ENCODE results near the gene KRT83.

The KRT83 gene

GRCh38 chr12:52358575-52359350, 37.6 kb upstream of the KRT83 start:
- TF ChIP-seq, protein P1, sequence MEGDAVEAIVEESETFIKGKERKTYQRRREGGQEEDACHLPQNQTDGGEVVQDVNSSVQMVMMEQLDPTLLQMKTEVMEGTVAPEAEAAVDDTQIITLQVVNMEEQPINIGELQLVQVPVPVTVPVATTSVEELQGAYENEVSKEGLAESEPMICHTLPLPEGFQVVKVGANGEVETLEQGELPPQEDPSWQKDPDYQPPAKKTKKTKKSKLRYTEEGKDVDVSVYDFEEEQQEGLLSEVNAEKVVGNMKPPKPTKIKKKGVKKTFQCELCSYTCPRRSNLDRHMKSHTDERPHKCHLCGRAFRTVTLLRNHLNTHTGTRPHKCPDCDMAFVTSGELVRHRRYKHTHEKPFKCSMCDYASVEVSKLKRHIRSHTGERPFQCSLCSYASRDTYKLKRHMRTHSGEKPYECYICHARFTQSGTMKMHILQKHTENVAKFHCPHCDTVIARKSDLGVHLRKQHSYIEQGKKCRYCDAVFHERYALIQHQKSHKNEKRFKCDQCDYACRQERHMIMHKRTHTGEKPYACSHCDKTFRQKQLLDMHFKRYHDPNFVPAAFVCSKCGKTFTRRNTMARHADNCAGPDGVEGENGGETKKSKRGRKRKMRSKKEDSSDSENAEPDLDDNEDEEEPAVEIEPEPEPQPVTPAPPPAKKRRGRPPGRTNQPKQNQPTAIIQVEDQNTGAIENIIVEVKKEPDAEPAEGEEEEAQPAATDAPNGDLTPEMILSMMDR (IDR thresholded peaks at IDR 0.05): no peak

DNA sequence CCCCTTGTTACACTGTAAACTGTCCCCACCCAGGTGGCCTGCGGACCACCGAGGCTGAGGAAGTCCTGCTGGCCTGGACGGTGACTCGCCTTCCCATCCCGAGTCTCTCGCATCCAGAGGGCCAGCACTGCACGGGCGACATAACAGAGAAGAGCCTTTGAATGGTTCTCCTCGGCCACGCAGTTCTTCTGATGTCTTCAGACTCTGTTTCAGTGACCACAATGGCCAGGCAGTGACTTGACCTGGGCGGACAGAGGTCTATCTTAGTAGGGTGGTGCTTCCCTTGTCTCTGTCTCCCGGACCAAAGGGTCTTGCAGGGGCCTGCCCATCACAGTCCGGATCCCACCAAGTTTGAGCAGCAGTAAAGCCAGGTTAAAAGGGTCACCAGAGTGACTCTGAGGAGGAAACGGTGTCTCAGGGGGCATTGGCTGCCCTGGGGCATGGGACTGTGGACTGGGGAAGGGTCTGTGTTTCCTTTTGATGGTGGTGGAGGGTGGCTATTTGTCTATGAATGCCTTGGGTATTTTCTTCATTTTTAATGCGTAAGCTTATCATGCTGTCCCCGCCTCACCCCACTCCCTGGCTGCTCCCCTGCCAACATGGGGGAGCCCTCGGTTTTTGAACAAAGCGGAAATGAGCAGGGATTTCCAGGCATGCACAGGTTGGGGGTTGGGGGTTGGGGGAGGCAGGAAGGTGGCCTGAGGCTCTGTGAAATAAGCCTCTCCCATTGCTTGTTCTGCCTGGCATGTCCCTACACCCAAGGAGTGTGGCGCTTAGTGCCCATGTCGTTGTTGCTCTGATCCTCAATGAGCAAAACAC, 35.8 kb upstream of the KRT83 start:
- TF ChIP-seq, protein P1 (IDR thresholded peaks at IDR 0.05): no peak

DNA sequence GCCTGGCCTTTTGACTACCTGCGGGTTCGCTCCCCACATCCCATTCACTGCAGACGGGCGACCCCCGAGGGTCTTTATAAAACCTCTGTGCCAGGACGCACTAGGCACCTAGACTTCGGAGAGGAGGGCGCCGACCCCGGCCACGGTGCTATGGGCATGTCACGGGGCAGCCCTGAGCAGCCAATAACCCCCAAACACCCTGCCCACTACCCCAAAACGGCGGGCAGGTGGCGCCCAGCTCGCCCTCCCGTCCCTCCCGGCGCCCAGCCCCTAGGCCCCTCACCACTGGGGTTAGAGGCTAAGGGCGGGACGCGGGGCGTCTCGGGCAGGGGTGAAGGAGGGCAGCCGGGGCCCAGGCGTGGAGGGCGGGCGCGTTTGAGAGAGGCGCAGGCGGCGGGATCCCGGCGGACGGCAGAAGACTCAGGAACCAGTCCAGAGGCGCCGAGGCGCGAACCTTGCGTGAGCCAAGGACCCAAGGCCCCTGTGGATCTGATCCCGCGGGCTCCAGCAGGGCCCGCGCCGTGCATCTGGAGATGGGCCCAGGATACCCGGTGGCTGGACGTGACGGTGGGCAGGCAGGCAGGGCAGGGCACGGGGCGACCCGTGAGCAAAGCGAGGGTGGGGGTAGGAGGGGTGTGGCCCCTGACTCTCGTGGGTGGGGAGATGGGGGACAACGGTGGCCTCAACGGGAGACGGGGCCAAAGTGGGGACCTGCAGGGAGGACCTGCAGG, 35.0 kb upstream of the KRT83 start:
- TF ChIP-seq, protein P1 (IDR thresholded peaks at IDR 0.05): no peak

DNA sequence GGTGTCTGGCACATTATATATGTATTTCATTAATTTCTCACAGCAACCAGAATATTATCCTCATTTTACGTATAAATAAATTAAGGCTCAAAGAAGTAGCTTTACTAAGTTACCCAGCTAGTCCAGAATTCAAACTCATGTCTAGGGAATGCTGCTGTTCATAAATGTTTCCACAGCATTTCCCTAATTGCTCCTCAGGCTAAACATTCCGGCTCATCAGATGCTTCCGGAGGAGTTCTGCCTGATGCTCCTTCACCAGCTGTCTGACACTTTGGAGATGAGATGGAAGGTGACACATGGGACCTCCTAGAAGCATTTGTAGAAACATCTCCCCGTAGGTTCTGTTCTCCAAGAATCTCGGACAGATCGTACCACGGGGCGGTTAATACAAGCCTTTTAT, 34.0 kb upstream of the KRT83 start:
- TF ChIP-seq, protein P1 (IDR thresholded peaks at IDR 0.05): no peak

DNA sequence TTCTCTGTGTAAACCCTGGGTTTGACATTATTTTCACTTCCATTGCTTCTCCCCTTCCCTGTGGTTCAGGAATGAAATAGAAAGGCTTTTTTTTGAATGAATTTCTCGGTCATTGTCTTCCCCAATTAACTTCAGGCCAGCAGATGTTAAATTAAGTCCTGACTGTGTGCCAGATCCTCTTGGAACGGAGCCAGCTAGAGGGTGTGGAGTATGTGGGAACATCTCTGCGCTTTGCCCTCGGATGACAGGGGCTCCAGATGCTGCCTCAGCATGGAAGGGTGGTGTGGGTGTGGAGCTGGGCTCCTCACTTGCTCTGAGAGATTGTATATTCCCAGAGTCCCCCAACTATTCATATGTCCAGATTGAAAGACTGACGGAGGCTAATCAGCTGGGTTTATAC, 33.0 kb upstream of the KRT83 start:
- TF ChIP-seq, protein P1 (IDR thresholded peaks at IDR 0.05): no peak

GRCh38 chr12:52353766-52354165, 32.6 kb upstream of the KRT83 start:
- TF ChIP-seq, protein P1 (IDR thresholded peaks at IDR 0.05): no peak

DNA sequence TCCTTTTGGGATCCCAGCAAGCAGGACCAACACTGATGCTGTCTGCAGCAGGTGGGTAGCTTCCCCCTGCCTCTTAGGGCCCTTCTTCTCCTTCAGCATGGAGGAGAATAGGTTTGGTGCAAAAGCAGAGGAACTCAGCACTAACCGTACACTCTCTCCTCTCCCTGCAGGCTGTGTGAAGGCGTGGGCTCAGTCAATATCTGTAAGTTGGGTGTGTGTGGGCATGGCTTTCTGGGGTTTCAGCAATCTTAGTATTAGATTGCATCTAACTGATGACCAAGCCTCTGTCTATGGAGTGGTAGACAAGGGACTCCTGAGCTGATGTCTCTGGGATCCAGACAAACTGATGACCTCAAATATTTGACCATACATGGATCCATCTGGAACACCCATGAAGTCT, 31.8 kb upstream of the KRT83 start:
- TF ChIP-seq, protein P1 (IDR thresholded peaks at IDR 0.05): no peak
